Measurements from ENCODE around the gene AHDC1. TPM values are rescaled to one million over a fixed set of nuclear protein-coding genes. Genes with fewer than 3 reads are reported as not detected.

AHDC1 gene
- total and polyA plus RNA-seq, 2 of the 13 experiments (the other 11 are each of a cell fraction or from before 2014, with no cell fraction given), result 1.0 to 2.7 TPM

DNA sequence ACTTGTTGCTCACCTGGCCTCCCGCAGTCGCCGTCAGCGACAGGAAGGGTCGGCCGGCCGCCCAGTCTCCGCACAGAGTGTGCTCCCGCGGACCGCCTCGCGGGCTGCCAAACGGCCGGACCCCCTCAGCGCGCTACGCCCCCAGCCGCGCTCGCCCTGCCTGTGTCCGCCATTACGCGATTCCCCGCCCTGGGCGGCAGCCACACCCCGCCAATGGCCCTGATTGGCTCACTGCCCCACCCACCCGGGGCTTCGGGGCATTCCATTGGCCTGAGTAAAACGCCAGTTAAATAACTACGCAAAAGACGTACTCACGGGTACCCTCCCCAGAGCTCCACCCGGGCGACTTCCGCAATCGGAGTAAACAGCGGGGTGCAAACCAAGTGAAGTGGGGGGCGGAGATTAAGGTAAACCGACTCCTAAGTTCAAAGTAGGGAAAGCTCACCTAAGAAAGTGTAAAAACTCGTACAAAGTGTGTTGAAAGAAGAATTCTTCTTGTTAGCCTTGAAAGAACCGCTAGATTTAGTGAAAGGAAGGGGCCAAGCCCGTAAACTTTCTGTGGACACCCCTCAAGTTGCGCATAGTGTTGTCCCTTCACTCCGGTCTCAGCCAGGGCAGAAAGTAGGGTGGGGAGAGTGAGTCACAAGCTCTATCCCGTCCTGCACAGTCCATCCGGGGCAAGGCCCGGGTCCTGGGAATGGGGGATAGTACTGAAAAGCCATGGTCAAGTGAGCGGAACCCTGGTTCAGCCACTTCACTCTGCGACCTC, 113.8 kb downstream of the AHDC1 start, which contains the start of gene WASF2 (continued):
- TF ChIP-seq, protein P1, sequence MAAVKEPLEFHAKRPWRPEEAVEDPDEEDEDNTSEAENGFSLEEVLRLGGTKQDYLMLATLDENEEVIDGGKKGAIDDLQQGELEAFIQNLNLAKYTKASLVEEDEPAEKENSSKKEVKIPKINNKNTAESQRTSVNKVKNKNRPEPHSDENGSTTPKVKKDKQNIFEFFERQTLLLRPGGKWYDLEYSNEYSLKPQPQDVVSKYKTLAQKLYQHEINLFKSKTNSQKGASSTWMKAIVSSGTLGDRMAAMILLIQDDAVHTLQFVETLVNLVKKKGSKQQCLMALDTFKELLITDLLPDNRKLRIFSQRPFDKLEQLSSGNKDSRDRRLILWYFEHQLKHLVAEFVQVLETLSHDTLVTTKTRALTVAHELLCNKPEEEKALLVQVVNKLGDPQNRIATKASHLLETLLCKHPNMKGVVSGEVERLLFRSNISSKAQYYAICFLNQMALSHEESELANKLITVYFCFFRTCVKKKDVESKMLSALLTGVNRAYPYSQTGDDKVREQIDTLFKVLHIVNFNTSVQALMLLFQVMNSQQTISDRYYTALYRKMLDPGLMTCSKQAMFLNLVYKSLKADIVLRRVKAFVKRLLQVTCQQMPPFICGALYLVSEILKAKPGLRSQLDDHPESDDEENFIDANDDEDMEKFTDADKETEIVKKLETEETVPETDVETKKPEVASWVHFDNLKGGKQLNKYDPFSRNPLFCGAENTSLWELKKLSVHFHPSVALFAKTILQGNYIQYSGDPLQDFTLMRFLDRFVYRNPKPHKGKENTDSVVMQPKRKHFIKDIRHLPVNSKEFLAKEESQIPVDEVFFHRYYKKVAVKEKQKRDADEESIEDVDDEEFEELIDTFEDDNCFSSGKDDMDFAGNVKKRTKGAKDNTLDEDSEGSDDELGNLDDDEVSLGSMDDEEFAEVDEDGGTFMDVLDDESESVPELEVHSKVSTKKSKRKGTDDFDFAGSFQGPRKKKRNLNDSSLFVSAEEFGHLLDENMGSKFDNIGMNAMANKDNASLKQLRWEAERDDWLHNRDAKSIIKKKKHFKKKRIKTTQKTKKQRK (IDR thresholded peaks at IDR 0.05; ENCODE audit: low read length), result no peak
- TF ChIP-seq NCOA1 (CRISPR knock-in tag; IDR thresholded peaks at IDR 0.05) (no peak), SRSF4 (IDR thresholded peaks at IDR 0.05; ENCODE audit: low read depth, low read length, poor library complexity, severe bottlenecking) (no peak), ZNF713 (CRISPR knock-in tag; IDR thresholded peaks at IDR 0.05) (peak; percentile 88; the same call in 1 of the 2 replicates), HOXD1 (CRISPR knock-in tag; IDR thresholded peaks at IDR 0.05) (0 out of 2 replicates have a peak, but pooled peaks have one; percentile 35), RNF2 (conservative IDR thresholded peaks at IDR 0.05; ENCODE audit: low read depth) (no peak), POLR2A (IDR thresholded peaks at IDR 0.05; ENCODE audit: insufficient read depth in 1 of 2, low read depth in 2 of 2, low read length in 2 of 2) (peak; percentile 72 to 92), HHEX (CRISPR knock-in tag; IDR thresholded peaks at IDR 0.05) (no peak), ZNF333 (CRISPR knock-in tag; IDR thresholded peaks at IDR 0.05; ENCODE audit: borderline replicate concordance) (no peak; the same call in none of the 2 replicates), BORCS8-MEF2B (CRISPR knock-in tag; IDR thresholded peaks at IDR 0.05) (peak; percentile 86), ZBTB8A (CRISPR knock-in tag; IDR thresholded peaks at IDR 0.05; ENCODE audit: borderline replicate concordance, low read depth) (no peak)
- TF ChIP-seq, protein P2, sequence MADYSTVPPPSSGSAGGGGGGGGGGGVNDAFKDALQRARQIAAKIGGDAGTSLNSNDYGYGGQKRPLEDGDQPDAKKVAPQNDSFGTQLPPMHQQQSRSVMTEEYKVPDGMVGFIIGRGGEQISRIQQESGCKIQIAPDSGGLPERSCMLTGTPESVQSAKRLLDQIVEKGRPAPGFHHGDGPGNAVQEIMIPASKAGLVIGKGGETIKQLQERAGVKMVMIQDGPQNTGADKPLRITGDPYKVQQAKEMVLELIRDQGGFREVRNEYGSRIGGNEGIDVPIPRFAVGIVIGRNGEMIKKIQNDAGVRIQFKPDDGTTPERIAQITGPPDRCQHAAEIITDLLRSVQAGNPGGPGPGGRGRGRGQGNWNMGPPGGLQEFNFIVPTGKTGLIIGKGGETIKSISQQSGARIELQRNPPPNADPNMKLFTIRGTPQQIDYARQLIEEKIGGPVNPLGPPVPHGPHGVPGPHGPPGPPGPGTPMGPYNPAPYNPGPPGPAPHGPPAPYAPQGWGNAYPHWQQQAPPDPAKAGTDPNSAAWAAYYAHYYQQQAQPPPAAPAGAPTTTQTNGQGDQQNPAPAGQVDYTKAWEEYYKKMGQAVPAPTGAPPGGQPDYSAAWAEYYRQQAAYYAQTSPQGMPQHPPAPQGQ (CRISPR knock-in tag; IDR thresholded peaks at IDR 0.05; ENCODE audit: borderline replicate concordance), result no peak
- TF ChIP-seq, protein P3, sequence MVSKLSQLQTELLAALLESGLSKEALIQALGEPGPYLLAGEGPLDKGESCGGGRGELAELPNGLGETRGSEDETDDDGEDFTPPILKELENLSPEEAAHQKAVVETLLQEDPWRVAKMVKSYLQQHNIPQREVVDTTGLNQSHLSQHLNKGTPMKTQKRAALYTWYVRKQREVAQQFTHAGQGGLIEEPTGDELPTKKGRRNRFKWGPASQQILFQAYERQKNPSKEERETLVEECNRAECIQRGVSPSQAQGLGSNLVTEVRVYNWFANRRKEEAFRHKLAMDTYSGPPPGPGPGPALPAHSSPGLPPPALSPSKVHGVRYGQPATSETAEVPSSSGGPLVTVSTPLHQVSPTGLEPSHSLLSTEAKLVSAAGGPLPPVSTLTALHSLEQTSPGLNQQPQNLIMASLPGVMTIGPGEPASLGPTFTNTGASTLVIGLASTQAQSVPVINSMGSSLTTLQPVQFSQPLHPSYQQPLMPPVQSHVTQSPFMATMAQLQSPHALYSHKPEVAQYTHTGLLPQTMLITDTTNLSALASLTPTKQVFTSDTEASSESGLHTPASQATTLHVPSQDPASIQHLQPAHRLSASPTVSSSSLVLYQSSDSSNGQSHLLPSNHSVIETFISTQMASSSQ (IDR thresholded peaks at IDR 0.05; ENCODE audit: low read depth), result no peak
- TF ChIP-seq, protein P3 (CRISPR knock-in tag; IDR thresholded peaks at IDR 0.05; ENCODE audit: borderline replicate concordance), result 0 out of 2 replicates have a peak, but pooled peaks have one; percentile 35
- TF ChIP-seq, protein P4, sequence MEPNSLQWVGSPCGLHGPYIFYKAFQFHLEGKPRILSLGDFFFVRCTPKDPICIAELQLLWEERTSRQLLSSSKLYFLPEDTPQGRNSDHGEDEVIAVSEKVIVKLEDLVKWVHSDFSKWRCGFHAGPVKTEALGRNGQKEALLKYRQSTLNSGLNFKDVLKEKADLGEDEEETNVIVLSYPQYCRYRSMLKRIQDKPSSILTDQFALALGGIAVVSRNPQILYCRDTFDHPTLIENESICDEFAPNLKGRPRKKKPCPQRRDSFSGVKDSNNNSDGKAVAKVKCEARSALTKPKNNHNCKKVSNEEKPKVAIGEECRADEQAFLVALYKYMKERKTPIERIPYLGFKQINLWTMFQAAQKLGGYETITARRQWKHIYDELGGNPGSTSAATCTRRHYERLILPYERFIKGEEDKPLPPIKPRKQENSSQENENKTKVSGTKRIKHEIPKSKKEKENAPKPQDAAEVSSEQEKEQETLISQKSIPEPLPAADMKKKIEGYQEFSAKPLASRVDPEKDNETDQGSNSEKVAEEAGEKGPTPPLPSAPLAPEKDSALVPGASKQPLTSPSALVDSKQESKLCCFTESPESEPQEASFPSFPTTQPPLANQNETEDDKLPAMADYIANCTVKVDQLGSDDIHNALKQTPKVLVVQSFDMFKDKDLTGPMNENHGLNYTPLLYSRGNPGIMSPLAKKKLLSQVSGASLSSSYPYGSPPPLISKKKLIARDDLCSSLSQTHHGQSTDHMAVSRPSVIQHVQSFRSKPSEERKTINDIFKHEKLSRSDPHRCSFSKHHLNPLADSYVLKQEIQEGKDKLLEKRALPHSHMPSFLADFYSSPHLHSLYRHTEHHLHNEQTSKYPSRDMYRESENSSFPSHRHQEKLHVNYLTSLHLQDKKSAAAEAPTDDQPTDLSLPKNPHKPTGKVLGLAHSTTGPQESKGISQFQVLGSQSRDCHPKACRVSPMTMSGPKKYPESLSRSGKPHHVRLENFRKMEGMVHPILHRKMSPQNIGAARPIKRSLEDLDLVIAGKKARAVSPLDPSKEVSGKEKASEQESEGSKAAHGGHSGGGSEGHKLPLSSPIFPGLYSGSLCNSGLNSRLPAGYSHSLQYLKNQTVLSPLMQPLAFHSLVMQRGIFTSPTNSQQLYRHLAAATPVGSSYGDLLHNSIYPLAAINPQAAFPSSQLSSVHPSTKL (CRISPR knock-in tag; IDR thresholded peaks at IDR 0.05), result peak; percentile 9; the same call in 1 of the 2 replicates

Data from HepG2 (cell line).